ENCODE measurements around the gene CROCC.
A peak's percentile ranks its signal among the peaks of the same experiment; 100 is the strongest.
"Not testable (repeated sequence)": the region's sequence is repeated elsewhere in the genome, so short reads cannot be mapped to it uniquely, and the experiment has no call there.

The CROCC gene

GRCh38 chr1:16939386-16940180 is 17.9 kb downstream of the CROCC start:
- not testable (repeated sequence) for DNase-seq (ENCODE audit: low spot score)

GRCh38 chr1:16944038-16944437 is 22.3 kb downstream of the CROCC start:
- no peak for DNase-seq (ENCODE audit: low spot score)

- DNase-seq (ENCODE audit: low spot score) = not testable (repeated sequence)
Measured at GRCh38 chr1:16945512-16945911, 23.8 kb downstream of the CROCC start.

GRCh38 chr1:16946185-16946584 is 24.5 kb downstream of the CROCC start:
- DNase-seq (ENCODE audit: low spot score) = not testable (repeated sequence)

GRCh38 chr1:16946646-16947045 is 24.9 kb downstream of the CROCC start:
- no peak for DNase-seq (ENCODE audit: low spot score)

GRCh38 chr1:16948282-16948891 is 26.7 kb downstream of the CROCC start:
- peak; percentile 26 for DNase-seq (ENCODE audit: low spot score)

- peak; percentile 72 for DNase-seq (ENCODE audit: low spot score)
Measured at GRCh38 chr1:16949026-16949425, 27.3 kb downstream of the CROCC start.

GRCh38 chr1:16952376-16952775 is 30.6 kb downstream of the CROCC start:
- not testable (repeated sequence) for DNase-seq (ENCODE audit: low spot score)

- no peak for DNase-seq (ENCODE audit: low spot score)
Measured at GRCh38 chr1:16954579-16954978, 32.8 kb downstream of the CROCC start.

- DNase-seq (ENCODE audit: low spot score) = no peak
Measured at GRCh38 chr1:16955186-16955585, 33.5 kb downstream of the CROCC start.

- no peak for DNase-seq (ENCODE audit: low spot score)
Measured at GRCh38 chr1:16956775-16957174, 35.0 kb downstream of the CROCC start.

GRCh38 chr1:16957731-16958130 is 36.0 kb downstream of the CROCC start:
- no peak for DNase-seq (ENCODE audit: low spot score)

GRCh38 chr1:16958475-16958874 is 36.7 kb downstream of the CROCC start:
- no peak for DNase-seq (ENCODE audit: low spot score)

- DNase-seq (ENCODE audit: low spot score) = peak; percentile 89
Measured at GRCh38 chr1:16960560-16961296, 39.0 kb downstream of the CROCC start.

GRCh38 chr1:16961297-16962133 is 39.8 kb downstream of the CROCC start:
- DNase-seq (ENCODE audit: low spot score) = no peak

GRCh38 chr1:16964169-16964568 is 42.4 kb downstream of the CROCC start:
- DNase-seq (ENCODE audit: low spot score) = not testable (repeated sequence)

- DNase-seq (ENCODE audit: low spot score) = no peak
Measured at GRCh38 chr1:16965486-16966067, 43.8 kb downstream of the CROCC start.

- no peak for DNase-seq (ENCODE audit: low spot score)
Measured at GRCh38 chr1:16966282-16966681, 44.6 kb downstream of the CROCC start.

- DNase-seq (ENCODE audit: low spot score) = peak; percentile 63
Measured at GRCh38 chr1:16967095-16967575, 45.4 kb downstream of the CROCC start.

- no peak for DNase-seq (ENCODE audit: low spot score)
Measured at GRCh38 chr1:16967962-16968361, 46.2 kb downstream of the CROCC start.

GRCh38 chr1:16968372-16968771 is 46.6 kb downstream of the CROCC start:
- DNase-seq (ENCODE audit: low spot score) = no peak
